LNCaP clone FGC (cell line): Measurements from ENCODE around the gene FUCA1.

Source experiments
- DNase-seq: peaks from one replicate; pipeline ENCODE4 v3.0.0-alpha.2; 2011; ENCODE audit warnings: low read depth
- H3K4me3 ChIP-seq: 2 replicates; pipeline ENCODE4 v1.5.1; 2011; ENCODE audit warnings: mild to moderate bottlenecking, low read depth, low read length, control low read depth
- TF ChIP-seq, protein P1 (sequence below): IDR thresholded peaks from 2 replicates; pipeline ENCODE4 v1.5.1; 2012; ENCODE audit warnings: mild to moderate bottlenecking; ENCODE audit not compliant: control insufficient read depth, insufficient read depth; ENCODE audit errors: extremely low read depth

The FUCA1 gene

DNA sequence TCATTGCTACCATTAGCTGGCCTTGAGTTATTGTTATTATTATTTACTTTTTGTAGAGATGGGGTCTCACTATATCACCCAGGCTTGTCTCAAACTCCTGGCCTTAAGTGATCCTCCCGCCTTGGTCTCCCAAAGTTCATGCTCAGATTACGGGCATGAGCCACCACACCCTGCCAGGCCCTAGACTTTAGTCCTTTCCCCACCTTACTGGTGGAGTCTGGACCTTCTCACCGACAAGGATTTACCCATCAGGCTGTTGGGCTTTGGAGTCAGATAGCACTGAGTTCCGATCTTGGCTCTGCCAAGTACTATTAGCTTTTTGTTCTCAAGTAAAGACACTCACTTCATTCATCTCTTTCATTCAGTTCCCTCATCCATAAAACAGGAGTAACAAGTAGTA lies 27.9 kb upstream of the FUCA1 start:
- no peak for DNase-seq
- no peak overlapping the region for H3K4me3 ChIP-seq
- TF ChIP-seq, protein P1, sequence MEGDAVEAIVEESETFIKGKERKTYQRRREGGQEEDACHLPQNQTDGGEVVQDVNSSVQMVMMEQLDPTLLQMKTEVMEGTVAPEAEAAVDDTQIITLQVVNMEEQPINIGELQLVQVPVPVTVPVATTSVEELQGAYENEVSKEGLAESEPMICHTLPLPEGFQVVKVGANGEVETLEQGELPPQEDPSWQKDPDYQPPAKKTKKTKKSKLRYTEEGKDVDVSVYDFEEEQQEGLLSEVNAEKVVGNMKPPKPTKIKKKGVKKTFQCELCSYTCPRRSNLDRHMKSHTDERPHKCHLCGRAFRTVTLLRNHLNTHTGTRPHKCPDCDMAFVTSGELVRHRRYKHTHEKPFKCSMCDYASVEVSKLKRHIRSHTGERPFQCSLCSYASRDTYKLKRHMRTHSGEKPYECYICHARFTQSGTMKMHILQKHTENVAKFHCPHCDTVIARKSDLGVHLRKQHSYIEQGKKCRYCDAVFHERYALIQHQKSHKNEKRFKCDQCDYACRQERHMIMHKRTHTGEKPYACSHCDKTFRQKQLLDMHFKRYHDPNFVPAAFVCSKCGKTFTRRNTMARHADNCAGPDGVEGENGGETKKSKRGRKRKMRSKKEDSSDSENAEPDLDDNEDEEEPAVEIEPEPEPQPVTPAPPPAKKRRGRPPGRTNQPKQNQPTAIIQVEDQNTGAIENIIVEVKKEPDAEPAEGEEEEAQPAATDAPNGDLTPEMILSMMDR, result no peak

DNA sequence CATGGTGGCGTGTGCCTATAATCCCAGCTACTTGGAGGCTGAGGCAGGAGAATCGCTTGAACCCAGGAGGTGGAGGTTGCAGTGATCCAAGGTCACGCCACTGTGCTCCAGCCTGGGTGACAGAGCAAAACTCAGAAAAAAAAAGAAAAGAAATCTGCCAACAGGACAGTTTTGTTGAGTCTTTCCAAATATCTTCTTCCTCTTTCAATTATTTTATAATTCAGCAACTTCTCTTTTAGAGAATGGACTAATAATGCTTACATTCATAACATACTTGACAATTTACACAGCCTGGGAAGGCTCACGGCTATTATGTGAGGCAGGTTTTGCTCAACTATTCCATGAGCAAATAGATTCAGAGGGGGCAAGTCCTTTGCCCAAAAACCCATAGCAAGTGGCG lies 27.0 kb upstream of the FUCA1 start:
- no peak for DNase-seq
- no peak overlapping the region for H3K4me3 ChIP-seq
- TF ChIP-seq, protein P1, result no peak

- TF ChIP-seq, protein P1, result no peak
- H3K4me3 ChIP-seq, result no peak overlapping the region
- no peak for DNase-seq
Measured at GRCh38 chr1:23889074-23889473, 21.0 kb upstream of the FUCA1 start.

GRCh38 chr1:23885222-23885621 lies 17.1 kb upstream of the FUCA1 start:
- H3K4me3 ChIP-seq, result no peak overlapping the region
- DNase-seq, result no peak
- TF ChIP-seq, protein P1, result no peak

- TF ChIP-seq, protein P1, result no peak
- no peak for DNase-seq
- no peak overlapping the region for H3K4me3 ChIP-seq
Measured at GRCh38 chr1:23882746-23883145, 14.7 kb upstream of the FUCA1 start.

DNA sequence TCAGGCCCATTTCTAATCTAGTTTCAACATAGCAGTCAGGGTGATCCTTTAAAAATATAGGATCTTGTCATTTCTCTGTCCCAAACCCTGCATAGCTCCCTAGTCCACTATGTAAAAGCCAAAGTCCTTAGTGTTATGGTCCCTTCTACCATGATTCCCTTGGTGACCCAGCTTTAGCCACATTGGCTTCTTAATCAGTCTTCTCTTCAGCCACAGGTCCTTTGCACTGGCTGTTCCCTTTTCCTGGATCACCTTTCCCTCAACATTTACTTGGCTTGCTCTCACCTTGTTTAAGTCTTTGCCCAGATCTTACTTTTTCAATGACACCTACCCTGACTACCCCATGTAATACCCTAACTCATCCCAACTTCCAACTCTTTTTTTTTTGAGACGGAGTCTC lies 11.7 kb upstream of the FUCA1 start:
- H3K4me3 ChIP-seq, result no peak overlapping the region
- TF ChIP-seq, protein P1, result no peak
- no peak for DNase-seq

DNA sequence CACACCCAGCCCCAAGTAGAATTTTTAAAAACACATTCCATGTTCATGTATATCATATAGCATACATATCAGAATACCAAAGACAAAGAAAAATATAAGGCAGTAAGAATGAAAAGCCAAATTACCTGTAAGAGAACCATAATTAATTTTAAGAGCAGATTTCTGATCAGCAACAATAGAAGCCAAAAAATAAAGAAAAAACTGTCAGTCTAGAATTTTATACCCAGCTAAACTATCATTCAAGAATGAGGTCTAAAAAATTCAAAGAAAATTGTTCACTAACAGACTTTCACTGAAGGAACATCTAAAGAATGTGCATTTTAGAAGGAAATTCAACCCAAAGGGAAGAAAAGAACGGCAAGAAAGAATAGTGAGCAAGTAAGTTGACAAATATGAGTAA lies 10.6 kb upstream of the FUCA1 start:
- DNase-seq, result no peak
- no peak overlapping the region for H3K4me3 ChIP-seq
- TF ChIP-seq, protein P1, result no peak
